HepG2 (cell line): ENCODE results near the gene SHLD1. TPM values are rescaled to one million over a fixed set of nuclear protein-coding genes. Genes with fewer than 3 reads are reported as not detected.

Source experiments
- BHLHE40 ChIP-seq: IDR thresholded peaks from 2 replicates; pipeline ENCODE4 v1.6.1; 2011; ENCODE audit warnings: low read length, improper control_type of control experiment
- ESRRA ChIP-seq: sonication (generic); formaldehyde crosslinking; IDR thresholded peaks from 2 replicates; pipeline ENCODE4 v1.5.1; 2020; ENCODE audit warnings: mild to moderate bottlenecking, low read depth, missing genetic modification reagents
- EZH2 ChIP-seq: conservative IDR thresholded peaks from 2 replicates; pipeline ENCODE4 v1.6.1; 2012; ENCODE audit warnings: mild to moderate bottlenecking, low read depth, low read length, moderate library complexity
- FLYWCH1 ChIP-seq: sonication (generic); formaldehyde crosslinking; IDR thresholded peaks from 2 replicates; pipeline ENCODE4 v1.8.1; 2023; ENCODE audit warnings: mild to moderate bottlenecking, missing genetic modification reagents
- FOXJ3 ChIP-seq: sonication (generic); formaldehyde crosslinking; IDR thresholded peaks from 2 replicates; pipeline ENCODE4 v1.4.0; 2020; ENCODE audit warnings: missing genetic modification reagents, mild to moderate bottlenecking, borderline replicate concordance
- HMG20A ChIP-seq: IDR thresholded peaks from 2 replicates; pipeline ENCODE4 v1.6.1; 2016; ENCODE audit warnings: borderline replicate concordance
- KAT8 ChIP-seq: IDR thresholded peaks from 2 replicates; pipeline ENCODE4 v1.6.1; 2016; ENCODE audit warnings: missing genetic modification reagents, missing compliant biosample characterization
- MTF1 ChIP-seq: sonication (generic); formaldehyde crosslinking; IDR thresholded peaks from 2 replicates; pipeline ENCODE4 v1.5.0; 2020; ENCODE audit warnings: missing genetic modification reagents
- NFE2L1 ChIP-seq: sonication (generic); formaldehyde crosslinking; IDR thresholded peaks from 2 replicates; pipeline ENCODE4 v1.4.0; 2020; ENCODE audit warnings: missing genetic modification reagents, mild to moderate bottlenecking, borderline replicate concordance
- NFRKB ChIP-seq: fragments of 450-650 bp; IDR thresholded peaks from 2 replicates; pipeline ENCODE4 v1.6.1; 2017
- NFYB ChIP-seq: sonication (generic); formaldehyde crosslinking; IDR thresholded peaks from 2 replicates; pipeline ENCODE4 v1.4.0; 2020; ENCODE audit warnings: missing genetic modification reagents
- NR2F1 ChIP-seq, 2 experiments: fragments of 450-650 bp in 1 of 2; formaldehyde crosslinking in 1 of 2; IDR thresholded peaks; 2 replicates each; pipeline versions ENCODE4 v1.5.0 to v1.6.1; 2016 to 2020; ENCODE audit warnings: mild to moderate bottlenecking in 1 of 2, missing compliant biosample characterization in 1 of 2, missing genetic modification reagents in 1 of 2, moderate library complexity in 1 of 2
- SIX4 ChIP-seq: sonication (generic); formaldehyde crosslinking; IDR thresholded peaks from 2 replicates; pipeline ENCODE4 v1.4.0; 2020; ENCODE audit warnings: missing genetic modification reagents
- SMAD9 ChIP-seq: sonication (generic); formaldehyde crosslinking; IDR thresholded peaks from 2 replicates; pipeline ENCODE4 v1.5.1; 2020; ENCODE audit warnings: mild to moderate bottlenecking, missing genetic modification reagents
- TARDBP ChIP-seq: sonication (generic); formaldehyde crosslinking; IDR thresholded peaks from 2 replicates; pipeline ENCODE4 v1.8.0; 2022; ENCODE audit warnings: mild to moderate bottlenecking, missing genetic modification reagents
- YEATS4 ChIP-seq: sonication (generic); formaldehyde crosslinking; IDR thresholded peaks from 2 replicates; pipeline ENCODE4 v1.4.0; 2020; ENCODE audit warnings: missing genetic modification reagents, borderline replicate concordance
- ZFP36 ChIP-seq: fragments of 150-350 bp; IDR thresholded peaks from 2 replicates; pipeline ENCODE4 v1.6.1; 2018; ENCODE audit warnings: borderline replicate concordance, low read length, low read depth; ENCODE audit not compliant: partially characterized antibody
- ZNF281 ChIP-seq: sonication (generic); formaldehyde crosslinking; IDR thresholded peaks from 2 replicates; pipeline ENCODE4 v1.4.0; 2020; ENCODE audit warnings: missing genetic modification reagents, borderline replicate concordance
- ZNF333 ChIP-seq: sonication (generic); formaldehyde crosslinking; IDR thresholded peaks from 2 replicates; pipeline ENCODE4 v1.4.0; 2020; ENCODE audit warnings: mild to moderate bottlenecking, missing genetic modification reagents, borderline replicate concordance
- ZNF7 ChIP-seq: IDR thresholded peaks from 2 replicates; pipeline ENCODE4 v1.6.1; 2016; ENCODE audit warnings: missing biosample characterization, missing genetic modification reagents
- ZNF713 ChIP-seq: sonication (generic); formaldehyde crosslinking; IDR thresholded peaks from 2 replicates; pipeline ENCODE4 v1.4.0; 2020; ENCODE audit warnings: mild to moderate bottlenecking, missing genetic modification reagents
- ZSCAN21 ChIP-seq: sonication (generic); formaldehyde crosslinking; IDR thresholded peaks from 2 replicates; pipeline ENCODE4 v1.8.0; 2022; ENCODE audit warnings: mild to moderate bottlenecking, missing genetic modification reagents, moderate library complexity, borderline replicate concordance
- polyA plus RNA-seq, 8 experiments: library from polyadenylated mRNA; depleted of rRNA in 3 of 8; stranded (reverse) in 7 of 8; unstranded in 1 of 8; fragments of >200 nt; fragmentation: Illumina TruSeq in 4 of 8; extraction: Trizol in 4 of 8; gene quantifications; 2 replicates each; pipeline versions ENCODE4 v1.2.1 to v1.2.3, GENCODE V29; 2011 to 2016; ENCODE audit warnings: low read depth in 4 of 8, missing spikeins in 1 of 8, mixed read lengths in 1 of 8; ENCODE audit not compliant: insufficient read depth in 1 of 8
- total RNA-seq, 5 experiments: library from RNA; depleted of rRNA; stranded (reverse); fragments of >200 nt; fragmentation: Illumina TruSeq; extraction: Trizol; gene quantifications; 2 replicates each; pipeline ENCODE4 v1.2.3, GENCODE V29; 2016; ENCODE audit warnings: low read depth in 1 of 5
- TF ChIP-seq, protein P1 (sequence below): sonication (generic); formaldehyde crosslinking; IDR thresholded peaks from 2 replicates; pipeline ENCODE4 v1.4.0; 2020; ENCODE audit warnings: missing genetic modification reagents, borderline replicate concordance
- TF ChIP-seq, protein P2 (sequence below): sonication (generic); formaldehyde crosslinking; IDR thresholded peaks from 2 replicates; pipeline ENCODE4 v1.4.0; 2020; ENCODE audit warnings: mild to moderate bottlenecking, missing genetic modification reagents

Gene SHLD1
- total and polyA plus RNA-seq, 2 of the 13 experiments (the other 11 are each of a cell fraction or from before 2014, with no cell fraction given), result 8.9 to 10.0 TPM

DNA sequence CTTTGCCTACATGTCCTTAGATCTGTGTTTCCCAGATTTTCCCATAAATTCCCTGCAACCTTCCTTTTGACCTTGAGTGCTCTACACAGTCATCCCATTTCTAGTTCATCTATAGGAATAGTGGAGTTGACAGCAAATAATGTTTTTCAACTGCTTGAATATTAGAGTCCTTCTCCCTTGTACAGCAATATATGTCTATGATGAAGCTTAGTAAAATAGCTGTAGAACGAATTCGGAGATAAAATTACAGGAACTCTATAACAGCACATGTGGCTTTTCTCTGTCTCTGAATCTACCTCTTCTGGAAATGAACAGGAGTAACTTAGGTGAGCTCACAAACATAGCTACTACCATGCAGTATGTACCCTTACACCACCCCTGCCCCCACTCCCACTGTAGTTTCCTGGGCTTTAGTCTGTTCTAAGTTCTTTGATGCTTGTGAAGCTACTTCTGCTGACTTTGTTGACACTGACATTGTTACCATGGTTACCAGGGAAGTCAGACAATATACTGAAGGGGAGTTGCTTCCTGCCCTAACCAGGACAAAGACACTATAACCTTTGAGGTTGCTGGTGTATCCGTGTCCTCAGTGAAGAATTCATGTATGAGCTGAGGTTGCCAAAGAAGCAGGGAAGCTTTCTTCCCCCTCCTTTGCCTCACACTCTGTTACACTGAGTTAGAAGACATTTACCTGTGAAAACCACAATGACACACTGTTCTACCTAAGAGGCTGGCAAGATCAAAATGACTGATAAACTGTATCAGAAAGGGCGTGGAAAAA is 35.8 kb upstream of the SHLD1 start (continued):
- no peak for TF ChIP-seq ZNF713 (CRISPR knock-in tag)
- TF ChIP-seq ZNF281 (CRISPR knock-in tag), result peak; percentile 94
- no peak for TF ChIP-seq SIX4 (CRISPR knock-in tag)
- TF ChIP-seq ZFP36, result no peak
- TF ChIP-seq KAT8 (CRISPR knock-in tag), result peak; percentile 58; the same call in 1 of the 2 replicates
- peak; percentile 22; the same call in 1 of the 2 replicates for TF ChIP-seq TARDBP (CRISPR knock-in tag)
- TF ChIP-seq ESRRA (CRISPR knock-in tag), result no peak
- TF ChIP-seq NFRKB, result no peak
- no peak for TF ChIP-seq YEATS4 (CRISPR knock-in tag)
- no peak for TF ChIP-seq NFE2L1 (CRISPR knock-in tag)
- TF ChIP-seq BHLHE40, result no peak
- no peak for TF ChIP-seq ZNF333
- no peak for TF ChIP-seq EZH2
- TF ChIP-seq NFYB, result no peak
- no peak for TF ChIP-seq ZNF7 (CRISPR knock-in tag)
- no peak for TF ChIP-seq MTF1 (CRISPR knock-in tag)
- TF ChIP-seq NR2F1 (CRISPR knock-in tag; IDR thresholded peaks at IDR 0.05), result no peak
- no peak for TF ChIP-seq FOXJ3 (CRISPR knock-in tag)
- no peak for TF ChIP-seq SMAD9 (CRISPR knock-in tag)
- peak; percentile 70; the same call in 1 of the 2 replicates for TF ChIP-seq HMG20A (CRISPR knock-in tag)
- TF ChIP-seq FLYWCH1, result no peak
- TF ChIP-seq, protein P1, sequence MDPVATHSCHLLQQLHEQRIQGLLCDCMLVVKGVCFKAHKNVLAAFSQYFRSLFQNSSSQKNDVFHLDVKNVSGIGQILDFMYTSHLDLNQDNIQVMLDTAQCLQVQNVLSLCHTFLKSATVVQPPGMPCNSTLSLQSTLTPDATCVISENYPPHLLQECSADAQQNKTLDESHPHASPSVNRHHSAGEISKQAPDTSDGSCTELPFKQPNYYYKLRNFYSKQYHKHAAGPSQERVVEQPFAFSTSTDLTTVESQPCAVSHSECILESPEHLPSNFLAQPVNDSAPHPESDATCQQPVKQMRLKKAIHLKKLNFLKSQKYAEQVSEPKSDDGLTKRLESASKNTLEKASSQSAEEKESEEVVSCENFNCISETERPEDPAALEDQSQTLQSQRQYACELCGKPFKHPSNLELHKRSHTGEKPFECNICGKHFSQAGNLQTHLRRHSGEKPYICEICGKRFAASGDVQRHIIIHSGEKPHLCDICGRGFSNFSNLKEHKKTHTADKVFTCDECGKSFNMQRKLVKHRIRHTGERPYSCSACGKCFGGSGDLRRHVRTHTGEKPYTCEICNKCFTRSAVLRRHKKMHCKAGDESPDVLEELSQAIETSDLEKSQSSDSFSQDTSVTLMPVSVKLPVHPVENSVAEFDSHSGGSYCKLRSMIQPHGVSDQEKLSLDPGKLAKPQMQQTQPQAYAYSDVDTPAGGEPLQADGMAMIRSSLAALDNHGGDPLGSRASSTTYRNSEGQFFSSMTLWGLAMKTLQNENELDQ (CRISPR knock-in tag), result no peak
- TF ChIP-seq, protein P2, sequence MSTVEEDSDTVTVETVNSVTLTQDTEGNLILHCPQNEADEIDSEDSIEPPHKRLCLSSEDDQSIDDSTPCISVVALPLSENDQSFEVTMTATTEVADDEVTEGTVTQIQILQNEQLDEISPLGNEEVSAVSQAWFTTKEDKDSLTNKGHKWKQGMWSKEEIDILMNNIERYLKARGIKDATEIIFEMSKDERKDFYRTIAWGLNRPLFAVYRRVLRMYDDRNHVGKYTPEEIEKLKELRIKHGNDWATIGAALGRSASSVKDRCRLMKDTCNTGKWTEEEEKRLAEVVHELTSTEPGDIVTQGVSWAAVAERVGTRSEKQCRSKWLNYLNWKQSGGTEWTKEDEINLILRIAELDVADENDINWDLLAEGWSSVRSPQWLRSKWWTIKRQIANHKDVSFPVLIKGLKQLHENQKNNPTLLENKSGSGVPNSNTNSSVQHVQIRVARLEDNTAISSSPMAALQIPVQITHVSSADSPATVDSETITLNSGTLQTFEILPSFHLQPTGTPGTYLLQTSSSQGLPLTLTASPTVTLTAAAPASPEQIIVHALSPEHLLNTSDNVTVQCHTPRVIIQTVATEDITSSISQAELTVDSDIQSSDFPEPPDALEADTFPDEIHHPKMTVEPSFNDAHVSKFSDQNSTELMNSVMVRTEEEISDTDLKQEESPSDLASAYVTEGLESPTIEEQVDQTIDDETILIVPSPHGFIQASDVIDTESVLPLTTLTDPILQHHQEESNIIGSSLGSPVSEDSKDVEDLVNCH (CRISPR knock-in tag), result no peak
- TF ChIP-seq ZSCAN21 (CRISPR knock-in tag), result no peak
